ENCODE measurements around the gene METTL18.

The METTL18 gene

DNA sequence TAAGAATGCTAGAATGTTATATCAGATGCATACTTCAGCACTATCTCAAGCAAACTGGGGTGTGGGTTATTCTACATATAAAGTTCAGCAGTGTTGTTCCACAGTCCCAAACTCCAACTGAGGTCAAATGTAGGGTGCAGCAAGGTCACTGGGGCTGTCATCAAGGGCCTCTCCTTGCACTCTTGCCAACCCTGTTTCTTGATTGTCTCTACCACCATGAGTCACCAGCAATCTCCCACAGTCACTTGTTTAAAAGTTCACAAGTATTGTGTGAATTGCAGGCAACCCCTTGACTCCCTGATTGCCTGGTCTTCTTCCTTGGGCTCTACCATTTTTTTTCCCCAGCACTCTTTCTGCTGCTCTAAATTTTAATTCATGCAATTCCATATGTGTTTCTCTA, 10.6 kb downstream of the METTL18 start:
- TF ChIP-seq, protein P1, sequence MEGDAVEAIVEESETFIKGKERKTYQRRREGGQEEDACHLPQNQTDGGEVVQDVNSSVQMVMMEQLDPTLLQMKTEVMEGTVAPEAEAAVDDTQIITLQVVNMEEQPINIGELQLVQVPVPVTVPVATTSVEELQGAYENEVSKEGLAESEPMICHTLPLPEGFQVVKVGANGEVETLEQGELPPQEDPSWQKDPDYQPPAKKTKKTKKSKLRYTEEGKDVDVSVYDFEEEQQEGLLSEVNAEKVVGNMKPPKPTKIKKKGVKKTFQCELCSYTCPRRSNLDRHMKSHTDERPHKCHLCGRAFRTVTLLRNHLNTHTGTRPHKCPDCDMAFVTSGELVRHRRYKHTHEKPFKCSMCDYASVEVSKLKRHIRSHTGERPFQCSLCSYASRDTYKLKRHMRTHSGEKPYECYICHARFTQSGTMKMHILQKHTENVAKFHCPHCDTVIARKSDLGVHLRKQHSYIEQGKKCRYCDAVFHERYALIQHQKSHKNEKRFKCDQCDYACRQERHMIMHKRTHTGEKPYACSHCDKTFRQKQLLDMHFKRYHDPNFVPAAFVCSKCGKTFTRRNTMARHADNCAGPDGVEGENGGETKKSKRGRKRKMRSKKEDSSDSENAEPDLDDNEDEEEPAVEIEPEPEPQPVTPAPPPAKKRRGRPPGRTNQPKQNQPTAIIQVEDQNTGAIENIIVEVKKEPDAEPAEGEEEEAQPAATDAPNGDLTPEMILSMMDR (IDR thresholded peaks at IDR 0.05; ENCODE audit: unreplicated experiment in 3 of 3), result no peak
- Mint-ChIP-seq H3K36me3 (ENCODE audit: low read depth) (no peaks in the 10 kb centered on the region), H3K4me3 (no peak overlapping the region), H3K27me3 (ENCODE audit: low read depth) (peaks cover 11% of the 10 kb centered on the region), H3K27ac (no peak overlapping the region), H3K4me1 (no peaks in the 10 kb centered on the region), H3K9me3 (no peaks in the 10 kb centered on the region)

- Mint-ChIP-seq H3K27me3 (ENCODE audit: low read depth) (peaks cover 15% of the 10 kb centered on the region), H3K27ac (no peak overlapping the region), H3K9me3 (no peaks in the 10 kb centered on the region)
These were observed 12.1 kb downstream of the METTL18 start for GRCh38 chr1:169782596-169782995.

GRCh38 chr1:169779970-169780369, 14.7 kb downstream of the METTL18 start:
- Mint-ChIP-seq H3K36me3 (ENCODE audit: low read depth) (no peaks in the 10 kb centered on the region), H3K4me1 (no peaks in the 10 kb centered on the region)

More at GRCh38 chr1:169782596-169782995, 12.1 kb downstream of the METTL18 start:
- H3K4me1 Mint-ChIP-seq, result no peaks in the 10 kb centered on the region
- TF ChIP-seq, protein P1 (IDR thresholded peaks at IDR 0.05; ENCODE audit: unreplicated experiment in 3 of 3), result no peak
- no peak overlapping the region for H3K4me3 Mint-ChIP-seq
- no peaks in the 10 kb centered on the region for H3K36me3 Mint-ChIP-seq (ENCODE audit: low read depth)

DNA sequence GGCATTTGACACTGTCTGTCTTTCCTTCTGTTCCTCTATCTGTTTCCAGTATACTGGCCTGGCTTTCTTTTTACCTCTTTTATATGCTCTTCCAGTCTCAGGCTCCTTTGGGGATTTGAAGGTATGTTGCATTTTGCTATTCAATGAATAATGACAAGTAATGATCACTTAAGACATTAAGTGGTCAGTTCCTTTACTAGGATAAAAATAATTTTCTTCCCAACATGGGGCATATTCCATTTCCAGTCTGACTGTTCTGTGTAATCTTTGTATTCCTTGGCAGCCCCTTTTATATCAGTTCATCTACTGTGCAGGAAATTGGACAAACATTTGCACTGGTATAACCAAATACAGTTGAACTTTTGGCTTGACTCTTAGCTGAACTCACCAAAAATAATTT, 15.6 kb downstream of the METTL18 start:
- TF ChIP-seq, protein P1 (IDR thresholded peaks at IDR 0.05; ENCODE audit: unreplicated experiment in 3 of 3), result no peak
- Mint-ChIP-seq H3K4me1 (no peaks in the 10 kb centered on the region), H3K27me3 (ENCODE audit: low read depth) (peaks cover 5% of the 10 kb centered on the region), H3K4me3 (no peak overlapping the region), H3K9me3 (no peaks in the 10 kb centered on the region), H3K27ac (peak overlapping the region in 1 of 3 experiments; percentile 4), H3K36me3 (ENCODE audit: low read depth) (no peaks in the 10 kb centered on the region)

More at GRCh38 chr1:169779970-169780369, 14.7 kb downstream of the METTL18 start:
- H3K4me3 Mint-ChIP-seq, result no peak overlapping the region
- no peak overlapping the region for H3K27ac Mint-ChIP-seq
- no peaks in the 10 kb centered on the region for H3K9me3 Mint-ChIP-seq
- peaks cover 5% of the 10 kb centered on the region for H3K27me3 Mint-ChIP-seq (ENCODE audit: low read depth)
- TF ChIP-seq, protein P1 (IDR thresholded peaks at IDR 0.05; ENCODE audit: unreplicated experiment in 3 of 3), result no peak

- Mint-ChIP-seq H3K27me3 (ENCODE audit: low read depth) (peaks cover 5% of the 10 kb centered on the region), H3K4me1 (no peaks in the 10 kb centered on the region), H3K4me3 (no peak overlapping the region), H3K27ac (no peak overlapping the region), H3K36me3 (ENCODE audit: low read depth) (no peaks in the 10 kb centered on the region), H3K9me3 (no peaks in the 10 kb centered on the region)
- TF ChIP-seq, protein P1 (IDR thresholded peaks at IDR 0.05; ENCODE audit: unreplicated experiment in 3 of 3), result no peak
These were observed 18.3 kb downstream of the METTL18 start for GRCh38 chr1:169776440-169776839.

DNA sequence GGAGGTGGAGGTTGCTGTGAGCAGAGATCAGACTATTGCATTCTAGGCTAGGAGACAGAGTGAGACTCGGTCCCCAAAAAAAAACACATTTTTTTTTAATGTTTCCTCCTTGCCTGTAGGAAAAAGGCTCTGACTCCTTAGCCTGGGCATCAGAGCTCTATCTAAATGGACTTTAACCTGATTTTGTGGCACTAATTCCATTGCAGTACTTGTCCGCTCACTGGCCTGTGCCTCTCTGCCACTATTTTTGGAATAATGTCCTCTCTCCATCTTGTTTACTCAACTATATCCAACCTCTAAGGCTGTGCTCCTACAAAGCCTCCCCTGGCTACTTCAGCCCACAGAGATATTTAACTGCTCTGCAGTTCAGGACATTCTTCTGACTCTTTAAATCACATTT, 26.5 kb downstream of the METTL18 start:
- Mint-ChIP-seq H3K4me3 (no peak overlapping the region), H3K9me3 (no peaks in the 10 kb centered on the region), H3K4me1 (no peaks in the 10 kb centered on the region), H3K36me3 (ENCODE audit: low read depth) (no peaks in the 10 kb centered on the region), H3K27ac (no peak overlapping the region), H3K27me3 (ENCODE audit: low read depth) (peaks cover 4% of the 10 kb centered on the region)
- TF ChIP-seq, protein P1 (IDR thresholded peaks at IDR 0.05; ENCODE audit: unreplicated experiment in 3 of 3), result no peak

Data from nephron (organoid).